ENCODE measurements around the gene KLHL2.

The KLHL2 gene

DNA sequence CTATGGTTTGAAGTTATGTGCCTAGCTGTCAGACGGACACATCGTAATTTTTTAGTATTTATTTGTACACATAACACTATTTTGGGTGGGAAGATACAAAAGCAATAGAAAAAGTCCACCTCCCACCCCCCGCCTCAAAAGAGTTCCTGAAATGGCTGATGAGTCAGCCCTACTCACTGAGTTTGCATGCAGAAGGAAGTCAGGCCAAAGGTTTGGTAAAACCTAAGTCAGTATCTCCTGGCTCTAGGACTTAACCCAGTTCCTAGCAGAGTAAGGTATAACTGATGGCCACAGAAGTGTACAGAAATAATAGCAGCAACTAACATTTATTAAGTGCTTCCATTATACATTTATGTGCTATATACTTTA is 2.9 kb upstream of the KLHL2 start:
- CTCF ChIA-PET: interaction anchor here (0.6 kb wide), 1 partner anchor 156 kb away, joined by 3 read pairs; no protein-coding TSS in a partner anchor
- H3K27ac ChIP-seq (ENCODE audit: extremely low read depth, low read depth, low read length): no peak overlapping the region

DNA sequence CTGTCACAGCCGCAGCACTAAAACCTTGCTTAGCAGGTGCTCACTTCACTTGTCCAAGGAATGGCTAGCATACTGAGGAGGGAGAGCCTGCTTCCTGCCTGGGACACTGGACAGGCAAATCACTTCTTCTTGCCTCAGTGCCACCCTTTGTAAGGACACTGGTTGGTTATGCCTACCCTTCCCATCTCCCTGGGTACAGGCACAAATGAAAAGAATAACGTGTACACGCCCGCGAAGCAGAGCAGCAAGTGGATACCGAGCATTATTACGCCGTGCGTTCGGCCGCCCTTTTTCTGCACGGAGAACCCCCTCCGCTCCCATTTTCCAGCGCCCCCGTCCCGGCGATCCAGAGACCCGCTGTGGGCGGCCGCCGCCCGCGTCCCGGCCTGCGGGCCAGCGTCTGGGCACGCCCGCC is 338 bp upstream of the KLHL2 start:
- H3K27ac ChIP-seq (ENCODE audit: extremely low read depth, low read depth, low read length): peak overlapping the region; percentile 82; the same call in 1 of the 2 replicates
- POLR2A ChIA-PET: no interaction called here
- no peaks in the 10 kb centered on the region for H3K9me3 ChIP-seq (ENCODE audit: control insufficient read depth, insufficient read depth, low read depth, low read length)
- peaks cover 17% of the 10 kb centered on the region for H3K4me1 ChIP-seq (ENCODE audit: control insufficient read depth, insufficient read depth, low read length)
- no peaks in the 10 kb centered on the region for H3K36me3 ChIP-seq (ENCODE audit: control insufficient read depth in 2 of 2, insufficient read depth in 1 of 2, low read length in 2 of 2)
- peak overlapping the region; percentile 78 for H3K4me3 ChIP-seq (ENCODE audit: low read depth, low read length)
- CTCF ChIA-PET: interaction anchor here (0.6 kb wide), 1 partner anchor 263 kb away, joined by 4 read pairs; no protein-coding TSS in a partner anchor
- no peak for TF ChIP-seq ZNF155 (tag by site-specific recombination; IDR thresholded peaks at IDR 0.05)
- no peak for TF ChIP-seq TCF7L2 (IDR thresholded peaks at IDR 0.05; ENCODE audit: borderline replicate concordance, low read depth, low read length)
- TF ChIP-seq ZBTB20 (tag by site-specific recombination; IDR thresholded peaks at IDR 0.05): peak; percentile 28; the same call in 1 of the 2 replicates
- no peak for TF ChIP-seq ZNF48 (tag by site-specific recombination; IDR thresholded peaks at IDR 0.05)
- no peak for TF ChIP-seq PRDM1 (tag by site-specific recombination; IDR thresholded peaks at IDR 0.05)
- no peak for TF ChIP-seq ZNF202 (tag by site-specific recombination; IDR thresholded peaks at IDR 0.05; ENCODE audit: borderline replicate concordance)
- no peak for TF ChIP-seq ZBTB17 (tag by site-specific recombination; IDR thresholded peaks at IDR 0.05)
- TF ChIP-seq ZNF324 (tag by site-specific recombination; IDR thresholded peaks at IDR 0.05): no peak
- no peak for TF ChIP-seq ZNF600 (tag by site-specific recombination; IDR thresholded peaks at IDR 0.05)
- TF ChIP-seq ZNF341 (tag by site-specific recombination; IDR thresholded peaks at IDR 0.05; ENCODE audit: low read depth): peak; percentile 25; the same call in 1 of the 2 replicates
- no peak for TF ChIP-seq REPIN1 (tag by site-specific recombination; IDR thresholded peaks at IDR 0.05; ENCODE audit: low read depth)
- TF ChIP-seq ZNF335 (tag by site-specific recombination; conservative IDR thresholded peaks at IDR 0.05): peak; percentile 72
- TF ChIP-seq, protein P1, sequence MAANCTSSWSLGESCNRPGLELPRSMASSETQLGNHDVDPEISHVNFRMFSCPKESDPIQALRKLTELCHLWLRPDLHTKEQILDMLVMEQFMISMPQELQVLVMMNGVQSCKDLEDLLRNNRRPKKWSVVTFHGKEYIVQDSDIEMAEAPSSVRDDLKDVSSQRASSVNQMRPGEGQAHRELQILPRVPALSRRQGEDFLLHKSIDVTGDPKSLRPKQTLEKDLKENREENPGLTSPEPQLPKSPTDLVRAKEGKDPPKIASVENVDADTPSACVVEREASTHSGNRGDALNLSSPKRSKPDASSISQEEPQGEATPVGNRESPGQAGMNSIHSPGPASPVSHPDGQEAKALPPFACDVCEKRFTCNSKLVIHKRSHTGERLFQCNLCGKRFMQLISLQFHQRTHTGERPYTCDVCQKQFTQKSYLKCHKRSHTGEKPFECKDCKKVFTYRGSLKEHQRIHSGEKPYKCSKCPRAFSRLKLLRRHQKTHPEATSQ (tag by site-specific recombination; IDR thresholded peaks at IDR 0.05): no peak
- TF ChIP-seq ZNF416 (tag by site-specific recombination; IDR thresholded peaks at IDR 0.05): no peak
- no peak for TF ChIP-seq ZNF623 (tag by site-specific recombination; IDR thresholded peaks at IDR 0.05)
- no peak for TF ChIP-seq KLF7 (tag by site-specific recombination; IDR thresholded peaks at IDR 0.05; ENCODE audit: borderline replicate concordance)
- 0 out of 2 replicates have a peak, but pooled peaks have one; percentile 51 for TF ChIP-seq ZSCAN16 (tag by site-specific recombination; IDR thresholded peaks at IDR 0.05)
- no peak for TF ChIP-seq ZNF660 (tag by site-specific recombination; IDR thresholded peaks at IDR 0.05)
- no peak for TF ChIP-seq ZNF677 (tag by site-specific recombination; IDR thresholded peaks at IDR 0.05)
- no peak for TF ChIP-seq ZNF670 (tag by site-specific recombination; IDR thresholded peaks at IDR 0.05; ENCODE audit: low read depth)
- no peak for TF ChIP-seq ZNF624 (tag by site-specific recombination; IDR thresholded peaks at IDR 0.05)
- TF ChIP-seq, protein P2, sequence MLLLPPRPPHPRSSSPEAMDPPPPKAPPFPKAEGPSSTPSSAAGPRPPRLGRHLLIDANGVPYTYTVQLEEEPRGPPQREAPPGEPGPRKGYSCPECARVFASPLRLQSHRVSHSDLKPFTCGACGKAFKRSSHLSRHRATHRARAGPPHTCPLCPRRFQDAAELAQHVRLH (tag by site-specific recombination; IDR thresholded peaks at IDR 0.05): no peak
- TF ChIP-seq BCL11A (tag by site-specific recombination; IDR thresholded peaks at IDR 0.05; ENCODE audit: low read depth): no peak
- TF ChIP-seq TRIM28 (IDR thresholded peaks at IDR 0.05; ENCODE audit: borderline replicate concordance, low read length): 0 out of 2 replicates have a peak, but pooled peaks have one; percentile 49
- no peak for TF ChIP-seq GLIS2 (tag by site-specific recombination; IDR thresholded peaks at IDR 0.05)
- TF ChIP-seq ZNF843 (tag by site-specific recombination; IDR thresholded peaks at IDR 0.05): no peak
- TF ChIP-seq ZNF133 (tag by site-specific recombination; IDR thresholded peaks at IDR 0.05): no peak
- no peak for TF ChIP-seq ZNF510 (tag by site-specific recombination; IDR thresholded peaks at IDR 0.05; ENCODE audit: insufficient replicate concordance)
- TF ChIP-seq ZNF548 (tag by site-specific recombination; IDR thresholded peaks at IDR 0.05): no peak
- no peak for TF ChIP-seq SETDB1 (IDR thresholded peaks at IDR 0.05; ENCODE audit: insufficient read length, low read length)
- TF ChIP-seq ZBTB8A (tag by site-specific recombination; IDR thresholded peaks at IDR 0.05): 0 out of 2 replicates have a peak, but pooled peaks have one; percentile 24
- TF ChIP-seq ZBTB7A (tag by site-specific recombination; IDR thresholded peaks at IDR 0.05; ENCODE audit: low read depth): no peak
- TF ChIP-seq BCL11B (tag by site-specific recombination; IDR thresholded peaks at IDR 0.05; ENCODE audit: low read depth): no peak

More for the DNA sequence above, 2.9 kb upstream of the KLHL2 start:
- Histone ChIP-seq H3K9me3 (ENCODE audit: control insufficient read depth, insufficient read depth, low read depth, low read length) (no peaks in the 10 kb centered on the region), H3K4me1 (ENCODE audit: control insufficient read depth, insufficient read depth, low read length) (peaks cover 5% of the 10 kb centered on the region; the same call in 1 of the 2 replicates), H3K4me3 (ENCODE audit: low read depth, low read length) (no peak overlapping the region), H3K36me3 (ENCODE audit: control insufficient read depth in 2 of 2, insufficient read depth in 1 of 2, low read length in 2 of 2) (no peaks in the 10 kb centered on the region)
- TF ChIP-seq ZFHX2 (tag by site-specific recombination; conservative IDR thresholded peaks at IDR 0.05): 0 out of 2 replicates have a peak, but pooled peaks have one; percentile 14
- TF ChIP-seq, protein P3, sequence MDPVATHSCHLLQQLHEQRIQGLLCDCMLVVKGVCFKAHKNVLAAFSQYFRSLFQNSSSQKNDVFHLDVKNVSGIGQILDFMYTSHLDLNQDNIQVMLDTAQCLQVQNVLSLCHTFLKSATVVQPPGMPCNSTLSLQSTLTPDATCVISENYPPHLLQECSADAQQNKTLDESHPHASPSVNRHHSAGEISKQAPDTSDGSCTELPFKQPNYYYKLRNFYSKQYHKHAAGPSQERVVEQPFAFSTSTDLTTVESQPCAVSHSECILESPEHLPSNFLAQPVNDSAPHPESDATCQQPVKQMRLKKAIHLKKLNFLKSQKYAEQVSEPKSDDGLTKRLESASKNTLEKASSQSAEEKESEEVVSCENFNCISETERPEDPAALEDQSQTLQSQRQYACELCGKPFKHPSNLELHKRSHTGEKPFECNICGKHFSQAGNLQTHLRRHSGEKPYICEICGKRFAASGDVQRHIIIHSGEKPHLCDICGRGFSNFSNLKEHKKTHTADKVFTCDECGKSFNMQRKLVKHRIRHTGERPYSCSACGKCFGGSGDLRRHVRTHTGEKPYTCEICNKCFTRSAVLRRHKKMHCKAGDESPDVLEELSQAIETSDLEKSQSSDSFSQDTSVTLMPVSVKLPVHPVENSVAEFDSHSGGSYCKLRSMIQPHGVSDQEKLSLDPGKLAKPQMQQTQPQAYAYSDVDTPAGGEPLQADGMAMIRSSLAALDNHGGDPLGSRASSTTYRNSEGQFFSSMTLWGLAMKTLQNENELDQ (tag by site-specific recombination; IDR thresholded peaks at IDR 0.05; ENCODE audit: low read depth): no peak
- POLR2A ChIA-PET: no interaction called here

Data from HEK293 (cell line).